IMR-90 (cell line): ENCODE data around the gene KDM2B. TPM values are rescaled to one million over a fixed set of nuclear protein-coding genes. Genes with fewer than 3 reads are reported as not detected.

Experiments
- ATAC-seq: fragments of 200-7000 bp; cut with Tn5 transposase; 2 replicates; pipeline ENCODE4 v1.9.1; 2020; ENCODE audit warnings: low read depth, mild to moderate bottlenecking, moderate library complexity
- BruUV-seq: library from RNA; stranded (reverse); fragments of 400-500 nt; replicated peaks from 2 replicates; lab custom pipeline; 2021; lab: Mats Ljungman, UMichigan
- CTCF ChIA-PET: fragments of 300-600 bp; formaldehyde crosslinking; extraction: SDS; loops from one replicate; lab custom pipeline; 2021; ENCODE audit warnings: antibody characterized with exemption; lab: Yijun Ruan, JAX
- POLR2A ChIA-PET: fragments of 300-600 bp; sonication (Branson Sonifier 250); formaldehyde crosslinking; loops from one replicate; lab custom pipeline; 2022; ENCODE audit warnings: antibody characterized with exemption; ENCODE audit not compliant: unreplicated experiment; lab: Charles Lee
- DNase-seq: peaks from one replicate; pipeline ENCODE4 v3.0.0; 2013
- H2AFZ ChIP-seq: replicated peaks from 2 replicates; pipeline ENCODE3; 2013; ENCODE audit warnings: low read length, mild to moderate bottlenecking; ENCODE audit not compliant: poor library complexity
- H2AK5ac ChIP-seq: 2 replicates; pipeline ENCODE4 v1.6.1; 2013; ENCODE audit warnings: low read depth, low read length, inconsistent platforms
- H2AK9ac ChIP-seq: replicated peaks from 2 replicates; pipeline ENCODE3; 2013; ENCODE audit warnings: mild to moderate bottlenecking, low read depth, low read length, moderate library complexity; ENCODE audit not compliant: poor library complexity
- H2BK120ac ChIP-seq: 2 replicates; pipeline ENCODE4 v1.6.1; 2013; ENCODE audit warnings: low read depth, low read length, inconsistent platforms
- H2BK15ac ChIP-seq: 3 replicates; pipeline ENCODE4 v1.6.1; 2013; ENCODE audit warnings: low read depth, low read length, inconsistent platforms
- H2BK20ac ChIP-seq: 2 replicates; pipeline ENCODE4 v1.6.1; 2013; ENCODE audit warnings: low read depth, mild to moderate bottlenecking, inconsistent platforms, low read length, moderate library complexity
- H2BK5ac ChIP-seq: 2 replicates; pipeline ENCODE4 v1.6.1; 2013; ENCODE audit warnings: mild to moderate bottlenecking, low read depth, low read length, inconsistent platforms; ENCODE audit not compliant: poor library complexity, severe bottlenecking
- H3K14ac ChIP-seq: replicated peaks from 2 replicates; pipeline ENCODE4 v1.6.1; 2013; ENCODE audit warnings: low read depth, low read length, inconsistent platforms
- H3K18ac ChIP-seq: 2 replicates; pipeline ENCODE4 v1.6.1; 2013; ENCODE audit warnings: low read depth, low read length, control low read depth
- H3K23ac ChIP-seq: 2 replicates; pipeline ENCODE4 v1.6.1; 2013; ENCODE audit warnings: low read depth, low read length, inconsistent platforms
- H3K27ac ChIP-seq: 2 replicates; pipeline ENCODE4 v1.5.1; 2013; ENCODE audit warnings: mild to moderate bottlenecking, control low read depth, low read length; ENCODE audit not compliant: insufficient read depth
- H3K27me3 ChIP-seq: 2 replicates; pipeline ENCODE4 v1.6.1; 2013; ENCODE audit warnings: low read length; ENCODE audit not compliant: control insufficient read depth, insufficient read depth
- H3K36me3 ChIP-seq: 2 replicates; pipeline ENCODE4 v1.6.1; 2013; ENCODE audit warnings: low read length, mixed read lengths; ENCODE audit not compliant: control insufficient read depth, insufficient read depth
- H3K4ac ChIP-seq: 2 replicates; pipeline ENCODE4 v1.6.1; 2013; ENCODE audit warnings: low read depth, low read length, inconsistent platforms
- H3K4me1 ChIP-seq: 2 replicates; pipeline ENCODE4 v1.6.1; 2013; ENCODE audit warnings: low read length, mixed read lengths; ENCODE audit not compliant: control insufficient read depth, insufficient read depth
- H3K4me2 ChIP-seq: 2 replicates; pipeline ENCODE4 v1.6.1; 2013; ENCODE audit warnings: low read depth, mild to moderate bottlenecking, control low read depth, low read length, moderate library complexity
- H3K4me3 ChIP-seq: 2 replicates; pipeline ENCODE4 v1.5.1; 2013; ENCODE audit warnings: low read depth, mild to moderate bottlenecking, control low read depth, low read length, moderate library complexity; ENCODE audit not compliant: insufficient read depth
- H3K56ac ChIP-seq: 2 replicates; pipeline ENCODE4 v1.6.1; 2013; ENCODE audit warnings: low read length, inconsistent platforms; ENCODE audit not compliant: insufficient read depth; ENCODE audit errors: extremely low read depth
- H3K79me1 ChIP-seq, 2 experiments: 2 replicates each; pipeline ENCODE4 v1.6.1; 2013; ENCODE audit warnings: low read length in 2 of 2, inconsistent platforms in 1 of 2, low read depth in 1 of 2
- H3K9ac ChIP-seq: 2 replicates; pipeline ENCODE4 v1.6.1; 2013; ENCODE audit warnings: low read depth, low read length, control low read depth
- H3K9me1 ChIP-seq: 2 replicates; pipeline ENCODE4 v1.6.1; 2013; ENCODE audit warnings: low read length, inconsistent platforms; ENCODE audit not compliant: insufficient read depth
- H3K9me3 ChIP-seq: 2 replicates; pipeline ENCODE4 v1.6.1; 2013; ENCODE audit warnings: low read length; ENCODE audit not compliant: control insufficient read depth, insufficient read depth
- H4K20me1 ChIP-seq: 2 replicates; pipeline ENCODE4 v1.6.1; 2013; ENCODE audit warnings: low read length, inconsistent platforms; ENCODE audit not compliant: insufficient read depth
- H4K5ac ChIP-seq: 2 replicates; pipeline ENCODE4 v1.6.1; 2013; ENCODE audit warnings: mild to moderate bottlenecking, low read depth, low read length, control low read depth
- H4K8ac ChIP-seq, 2 experiments: 2 replicates each; pipeline ENCODE4 v1.6.1; 2013; ENCODE audit warnings: low read depth in 2 of 2, low read length in 2 of 2, control low read depth in 1 of 2, inconsistent platforms in 1 of 2
- H4K91ac ChIP-seq: 2 replicates; pipeline ENCODE4 v1.6.1; 2013; ENCODE audit warnings: low read depth, low read length, inconsistent platforms; ENCODE audit not compliant: insufficient read depth
- BHLHE40 ChIP-seq: fragments of 150-350 bp; IDR thresholded peaks from 2 replicates; pipeline ENCODE4 v1.6.1; 2016; ENCODE audit warnings: mild to moderate bottlenecking, low read depth, low read length
- CEBPB ChIP-seq: IDR thresholded peaks from 2 replicates; pipeline ENCODE4 v1.6.1; 2012; ENCODE audit warnings: low read depth, low read length, improper control_type of control experiment
- CHD1 ChIP-seq: IDR thresholded peaks from 2 replicates; pipeline ENCODE4 v1.6.1; 2012; ENCODE audit warnings: low read depth, low read length, improper control_type of control experiment
- ELK1 ChIP-seq: fragments of 150-350 bp; IDR thresholded peaks from 2 replicates; pipeline ENCODE4 v1.6.1; 2016; ENCODE audit warnings: low read depth, mild to moderate bottlenecking, low read length, moderate library complexity, borderline replicate concordance
- FOS ChIP-seq: fragments of 150-350 bp; IDR thresholded peaks from 2 replicates; pipeline ENCODE4 v1.6.1; 2016; ENCODE audit warnings: low read depth, low read length
- MAFK ChIP-seq: IDR thresholded peaks from 2 replicates; pipeline ENCODE4 v1.6.1; 2012; ENCODE audit warnings: low read depth, low read length, improper control_type of control experiment
- MAZ ChIP-seq: IDR thresholded peaks from 2 replicates; pipeline ENCODE4 v1.6.1; 2012; ENCODE audit warnings: low read depth, mild to moderate bottlenecking, low read length, improper control_type of control experiment, moderate library complexity, borderline replicate concordance
- MXI1 ChIP-seq: IDR thresholded peaks from 2 replicates; pipeline ENCODE4 v1.6.1; 2012; ENCODE audit warnings: low read depth, mild to moderate bottlenecking, low read length, moderate library complexity, borderline replicate concordance
- NFE2L2 ChIP-seq: fragments of 150-350 bp; IDR thresholded peaks from 2 replicates; pipeline ENCODE4 v1.6.1; 2016; ENCODE audit warnings: low read depth, mild to moderate bottlenecking, low read length
- POLR2A ChIP-seq: IDR thresholded peaks from 2 replicates; pipeline ENCODE4 v1.6.1; 2012; ENCODE audit warnings: mild to moderate bottlenecking, low read depth, low read length
- RAD21 ChIP-seq: IDR thresholded peaks from 2 replicates; pipeline ENCODE4 v1.6.1; 2012; ENCODE audit warnings: low read length, improper control_type of control experiment
- RCOR1 ChIP-seq: IDR thresholded peaks from 2 replicates; pipeline ENCODE4 v1.6.1; 2012; ENCODE audit warnings: mild to moderate bottlenecking, low read length, improper control_type of control experiment; ENCODE audit not compliant: insufficient replicate concordance
- SMC3 ChIP-seq: fragments of 150-350 bp; IDR thresholded peaks from 2 replicates; pipeline ENCODE4 v1.6.1; 2016; ENCODE audit warnings: low read depth, mild to moderate bottlenecking, antibody characterized with exemption, low read length, moderate library complexity
- USF2 ChIP-seq: fragments of 150-350 bp; IDR thresholded peaks from 2 replicates; pipeline ENCODE4 v1.6.1; 2017; ENCODE audit warnings: mild to moderate bottlenecking, antibody characterized with exemption, low read length, low read depth
- WGBS, 2 experiments: methylation state at CpG; one replicate each; pipeline versions ENCODE4 v1.1.5 to v1.1.7; 2013; ENCODE audit warnings: missing lambda C conversion rate in 2 of 2; ENCODE audit not compliant: insufficient read length in 1 of 2; ENCODE audit errors: extremely low coverage in 2 of 2; 5-methylcytosine and 5-hydroxymethylcytosine counted together
- dilution Hi-C: fragments of 300-500 bp; cut with HindIII; formaldehyde crosslinking; loops from one replicate; pipeline ENCODE4 v1.14.3; 2018; ENCODE audit warnings: low sequenced_read_pairs; ENCODE audit not compliant: unreplicated experiment
- in situ Hi-C: fragments of 300-500 bp; cut with MboI; formaldehyde crosslinking; loops from 3 replicates; pipeline ENCODE4 v1.14.3; 2019; ENCODE audit warnings: low sequenced_read_pairs, inconsistent platforms, mixed read lengths
- intact Hi-C: fragments of 100-400 bp; cut with micrococcal nuclease; formaldehyde crosslinking; loops from 2 replicates; pipeline ENCODE4 v1.10.0; 2022
- polyA plus RNA-seq, 3 experiments: library from polyadenylated mRNA; depleted of rRNA; stranded (reverse); fragments of >200 nt; gene quantifications; 2 replicates each; pipeline ENCODE4 v1.2.3, GENCODE V29; 2012; ENCODE audit warnings: low replicate concordance in 1 of 3
- total RNA-seq: library from RNA; depleted of rRNA; stranded (reverse); fragments of >200 nt; gene quantifications from 2 replicates; pipeline ENCODE4 v1.2.3, GENCODE V29; 2012
- TF ChIP-seq, protein P1 (sequence below): conservative IDR thresholded peaks from 2 replicates; pipeline ENCODE4 v1.5.1; 2012; ENCODE audit warnings: mild to moderate bottlenecking, low read depth, low read length, improper control_type of control experiment

Gene KDM2B
- total and polyA plus RNA-seq, 2 of the 4 experiments (the other 2 are of a cell fraction): 22.6 to 24.2 TPM

DNA sequence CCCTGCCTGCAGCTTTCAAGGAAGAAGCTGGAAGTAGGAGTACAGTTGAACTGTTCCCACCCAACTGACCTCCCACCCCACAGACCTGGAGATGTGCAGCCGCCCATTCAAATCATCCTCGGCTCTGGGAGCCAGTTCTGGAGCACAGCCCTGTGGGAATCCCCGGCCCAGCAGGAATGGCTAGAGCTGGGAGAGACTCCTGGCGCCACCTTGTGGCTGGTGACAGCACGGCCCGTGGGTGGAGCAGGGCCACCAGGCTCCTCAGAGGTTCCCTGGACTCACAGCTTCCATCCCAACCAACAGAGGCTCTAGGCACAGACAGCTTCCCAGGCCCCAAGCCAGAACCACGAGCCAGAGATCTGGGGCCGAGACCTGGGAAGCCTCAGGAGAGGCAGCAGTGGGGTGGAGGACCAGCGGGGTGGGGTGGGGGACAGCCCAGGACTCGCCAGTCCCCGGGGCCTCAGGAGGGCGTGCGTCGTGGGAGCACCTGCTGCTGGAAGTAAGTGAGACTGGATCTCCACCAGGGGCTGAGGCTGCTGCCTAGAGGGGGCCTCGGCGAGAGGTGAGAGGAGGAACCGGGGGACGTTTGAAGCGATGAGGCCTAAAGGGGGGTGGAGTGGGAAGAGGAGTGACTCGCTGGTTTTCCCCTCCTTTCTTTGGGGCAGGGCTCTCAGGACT lies 137.5 kb downstream of the KDM2B start:
- BruUV-seq: no TSS peak
- Histone ChIP-seq H3K9ac (no peak overlapping the region), H2BK5ac (no peak overlapping the region), H3K23ac (no peak overlapping the region), H2AK5ac (no peak overlapping the region), H4K20me1 (no peaks in the 10 kb centered on the region), H3K4me1 (no peaks in the 10 kb centered on the region), H3K27ac (no peak overlapping the region), H3K18ac (no peak overlapping the region), H3K36me3 (peaks cover 47% of the 10 kb centered on the region), H4K5ac (no peak overlapping the region), H3K27me3 (no peaks in the 10 kb centered on the region), H3K56ac (no peak overlapping the region), H3K4me2 (no peak overlapping the region), H3K14ac (no peak overlapping the region), H2AK9ac (peak overlapping the region; percentile 85), H3K79me1 (peaks cover 3 to 31% of the 10 kb centered on the region in 2 experiments; a peak in 1 of 4 replicates), H2AFZ (peak overlapping the region; percentile 2), H2BK120ac (no peak overlapping the region), H3K9me1 (0 out of 2 replicates have a peak, but pooled peaks cover 7% of the 10 kb centered on the region), H2BK15ac (no peak overlapping the region), H2BK20ac (no peak overlapping the region), H3K4ac (no peak overlapping the region; the same call in 1 of the 2 replicates), H3K9me3 (no peaks in the 10 kb centered on the region), H4K8ac (peak overlapping the region in 1 of 2 experiments; percentile 43; a peak in 1 of 4 replicates), H4K91ac (no peak overlapping the region), H3K4me3 (no peak overlapping the region)
- peak; percentile 100 for ATAC-seq
- peak; percentile 70 for DNase-seq
- in situ Hi-C loops: no loop called here
- 94% methylated on average over 3 of the region's 20 CpGs; no CpG with 5 or more reads in 1 of the 2 experiments for WGBS, 2 experiments
- dilution Hi-C loops: no loop called here
- intact Hi-C loops: loop anchor here (1.0 kb wide), 1 partner anchor 109 kb away; no protein-coding TSS in a partner anchor
- ChIA-PET CTCF (interaction anchor here (0.5 to 1.5 kb wide), 5 partner anchors 10 to 143 kb away, joined by 3 to 7 read pairs (median 6); no protein-coding TSS in a partner anchor), POLR2A (no interaction called here)
- TF ChIP-seq FOS (no peak), POLR2A (no peak), RAD21 (peak; percentile 84), CHD1 (no peak), ELK1 (no peak), CEBPB (no peak), MAFK (no peak), RCOR1 (no peak), USF2 (no peak), NFE2L2 (no peak), SMC3 (peak; percentile 79), MAZ (peak; percentile 51; the same call in 1 of the 2 replicates), BHLHE40 (no peak), MXI1 (no peak)
- TF ChIP-seq, protein P1, sequence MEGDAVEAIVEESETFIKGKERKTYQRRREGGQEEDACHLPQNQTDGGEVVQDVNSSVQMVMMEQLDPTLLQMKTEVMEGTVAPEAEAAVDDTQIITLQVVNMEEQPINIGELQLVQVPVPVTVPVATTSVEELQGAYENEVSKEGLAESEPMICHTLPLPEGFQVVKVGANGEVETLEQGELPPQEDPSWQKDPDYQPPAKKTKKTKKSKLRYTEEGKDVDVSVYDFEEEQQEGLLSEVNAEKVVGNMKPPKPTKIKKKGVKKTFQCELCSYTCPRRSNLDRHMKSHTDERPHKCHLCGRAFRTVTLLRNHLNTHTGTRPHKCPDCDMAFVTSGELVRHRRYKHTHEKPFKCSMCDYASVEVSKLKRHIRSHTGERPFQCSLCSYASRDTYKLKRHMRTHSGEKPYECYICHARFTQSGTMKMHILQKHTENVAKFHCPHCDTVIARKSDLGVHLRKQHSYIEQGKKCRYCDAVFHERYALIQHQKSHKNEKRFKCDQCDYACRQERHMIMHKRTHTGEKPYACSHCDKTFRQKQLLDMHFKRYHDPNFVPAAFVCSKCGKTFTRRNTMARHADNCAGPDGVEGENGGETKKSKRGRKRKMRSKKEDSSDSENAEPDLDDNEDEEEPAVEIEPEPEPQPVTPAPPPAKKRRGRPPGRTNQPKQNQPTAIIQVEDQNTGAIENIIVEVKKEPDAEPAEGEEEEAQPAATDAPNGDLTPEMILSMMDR: peak; percentile 92
